GM12872 (cell line): ENCODE results near the gene VDAC2.

Experiments
- TF ChIP-seq, protein P1 (sequence below): IDR thresholded peaks from 3 replicates; pipeline ENCODE4 v1.5.1; 2011; ENCODE audit warnings: low read depth, mild to moderate bottlenecking, low read length, moderate library complexity; ENCODE audit not compliant: insufficient read depth

Gene VDAC2, protein sequence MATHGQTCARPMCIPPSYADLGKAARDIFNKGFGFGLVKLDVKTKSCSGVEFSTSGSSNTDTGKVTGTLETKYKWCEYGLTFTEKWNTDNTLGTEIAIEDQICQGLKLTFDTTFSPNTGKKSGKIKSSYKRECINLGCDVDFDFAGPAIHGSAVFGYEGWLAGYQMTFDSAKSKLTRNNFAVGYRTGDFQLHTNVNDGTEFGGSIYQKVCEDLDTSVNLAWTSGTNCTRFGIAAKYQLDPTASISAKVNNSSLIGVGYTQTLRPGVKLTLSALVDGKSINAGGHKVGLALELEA

DNA sequence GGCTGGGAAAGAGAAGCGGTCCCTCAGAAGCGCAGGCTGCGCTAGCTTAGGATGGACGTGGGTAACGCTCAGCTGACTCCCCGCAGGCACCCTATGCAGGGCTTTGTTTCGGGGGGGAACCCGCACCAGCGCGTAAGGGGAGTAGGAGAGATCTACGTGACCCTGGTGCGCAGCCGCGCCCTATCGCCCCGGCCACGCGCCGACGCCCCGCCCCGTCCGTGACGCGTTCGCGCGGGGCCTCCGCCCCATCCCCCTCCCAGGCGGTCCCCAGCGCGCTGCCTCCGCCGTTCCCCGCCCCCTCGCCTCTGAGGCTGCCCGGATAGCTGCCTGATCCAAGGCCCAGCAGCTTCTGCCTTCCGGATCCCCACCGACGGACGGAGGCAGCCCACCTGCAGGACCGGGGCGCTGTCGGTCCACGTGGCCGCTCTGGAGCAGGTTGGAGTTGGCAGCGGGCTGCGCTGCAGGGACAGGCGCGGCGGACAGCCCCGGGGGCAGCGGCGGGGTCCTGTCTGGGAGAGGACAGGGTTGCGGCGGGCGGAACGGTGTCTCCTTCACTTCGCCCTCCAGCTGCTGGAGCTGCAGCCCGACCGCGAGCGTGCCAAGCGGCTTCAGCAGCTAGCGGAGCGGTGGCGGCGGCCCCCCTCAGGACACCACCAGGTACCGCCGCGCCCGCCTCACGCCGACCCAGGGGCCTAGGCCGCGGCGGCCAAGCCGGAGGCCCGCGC, at the start of gene VDAC2:
Gene VDAC2 (plus strand): TSS at position 515 of the 725 bp plus-strand sequence. CDS start 363 bp downstream, outside the sequence.
- TF ChIP-seq, protein P1, sequence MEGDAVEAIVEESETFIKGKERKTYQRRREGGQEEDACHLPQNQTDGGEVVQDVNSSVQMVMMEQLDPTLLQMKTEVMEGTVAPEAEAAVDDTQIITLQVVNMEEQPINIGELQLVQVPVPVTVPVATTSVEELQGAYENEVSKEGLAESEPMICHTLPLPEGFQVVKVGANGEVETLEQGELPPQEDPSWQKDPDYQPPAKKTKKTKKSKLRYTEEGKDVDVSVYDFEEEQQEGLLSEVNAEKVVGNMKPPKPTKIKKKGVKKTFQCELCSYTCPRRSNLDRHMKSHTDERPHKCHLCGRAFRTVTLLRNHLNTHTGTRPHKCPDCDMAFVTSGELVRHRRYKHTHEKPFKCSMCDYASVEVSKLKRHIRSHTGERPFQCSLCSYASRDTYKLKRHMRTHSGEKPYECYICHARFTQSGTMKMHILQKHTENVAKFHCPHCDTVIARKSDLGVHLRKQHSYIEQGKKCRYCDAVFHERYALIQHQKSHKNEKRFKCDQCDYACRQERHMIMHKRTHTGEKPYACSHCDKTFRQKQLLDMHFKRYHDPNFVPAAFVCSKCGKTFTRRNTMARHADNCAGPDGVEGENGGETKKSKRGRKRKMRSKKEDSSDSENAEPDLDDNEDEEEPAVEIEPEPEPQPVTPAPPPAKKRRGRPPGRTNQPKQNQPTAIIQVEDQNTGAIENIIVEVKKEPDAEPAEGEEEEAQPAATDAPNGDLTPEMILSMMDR: no peak

DNA sequence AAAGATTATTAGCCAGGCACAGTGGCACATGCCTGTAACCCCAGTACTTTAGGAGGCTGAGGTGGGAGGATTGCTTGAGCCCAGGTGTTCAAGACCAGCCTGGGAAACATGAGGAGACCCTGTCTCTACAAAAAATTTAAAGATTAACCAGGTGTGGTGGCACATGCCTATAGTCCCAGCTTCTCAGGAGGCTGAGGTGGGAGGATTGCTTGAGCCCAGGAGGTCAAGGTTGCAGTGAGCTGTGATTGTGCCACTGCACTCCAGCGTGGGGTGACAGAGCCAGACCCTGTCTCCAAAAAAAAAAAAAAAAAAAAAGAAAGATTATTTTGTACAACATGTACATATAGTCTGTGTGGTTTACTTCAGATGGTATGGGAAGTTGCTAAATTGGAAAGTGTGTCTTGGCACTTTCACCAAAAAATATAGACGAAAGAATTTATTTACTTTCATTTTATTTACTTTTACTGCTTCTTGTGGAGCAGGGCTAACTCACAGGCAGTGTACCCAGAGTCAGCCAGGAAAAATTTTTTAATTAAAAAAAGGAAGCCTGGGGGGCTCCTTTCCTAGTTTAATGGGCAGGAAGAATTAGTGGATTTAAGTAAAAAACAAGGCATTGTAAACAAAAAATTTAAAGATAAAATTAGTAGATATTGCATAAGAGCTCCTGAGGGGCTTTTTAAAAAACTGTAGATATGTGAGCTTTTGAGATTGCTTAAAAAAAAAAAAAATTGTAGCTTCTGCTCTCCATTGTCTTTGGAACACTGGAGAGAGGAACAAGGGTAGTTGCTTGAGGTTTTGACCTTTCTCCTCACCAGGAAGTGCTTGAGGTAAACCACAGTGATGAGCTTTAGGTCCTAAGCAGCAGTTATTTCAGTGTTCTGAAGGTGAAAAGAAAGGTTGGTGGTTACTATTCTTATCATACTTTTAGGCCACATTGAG, 44.6 kb upstream of the VDAC2 start:
- TF ChIP-seq, protein P1: no peak

DNA sequence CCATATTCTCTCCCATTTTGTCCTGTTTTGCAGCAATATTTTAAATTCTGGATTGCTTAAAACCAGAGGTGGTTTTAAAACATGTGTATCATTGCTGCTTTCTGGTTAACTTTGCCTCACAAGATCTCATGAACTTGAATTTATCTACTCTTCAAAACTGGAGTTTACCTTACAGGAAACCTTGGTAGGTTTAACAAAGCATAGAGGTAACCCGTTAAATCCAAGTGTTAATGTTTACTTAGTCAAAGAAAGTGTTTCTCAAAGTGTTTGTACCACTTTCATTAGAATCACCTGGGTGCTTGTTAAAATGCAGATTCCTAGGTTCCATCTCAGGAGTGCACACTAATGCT, 44.0 kb upstream of the VDAC2 start:
- TF ChIP-seq, protein P1: no peak

DNA sequence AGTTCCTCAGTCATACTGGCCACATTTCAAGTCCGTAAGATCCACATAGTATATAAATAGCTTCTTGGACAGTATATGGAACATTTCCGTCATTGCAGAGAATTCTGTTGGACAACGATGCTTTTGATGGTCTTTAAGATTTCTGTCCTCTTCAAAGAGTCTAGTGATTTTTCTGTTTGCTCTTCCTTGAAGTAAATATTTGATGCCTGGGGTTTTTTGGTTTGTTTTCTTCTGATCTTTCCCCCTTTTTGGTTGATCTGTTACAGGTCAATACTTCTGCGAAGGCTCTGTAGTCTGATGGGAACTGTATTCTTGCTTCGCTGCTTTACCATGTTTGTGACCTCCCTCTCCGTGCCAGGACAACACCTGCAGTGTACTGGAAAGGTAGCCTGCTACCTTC, 42.3 kb upstream of the VDAC2 start:
- TF ChIP-seq, protein P1: no peak

DNA sequence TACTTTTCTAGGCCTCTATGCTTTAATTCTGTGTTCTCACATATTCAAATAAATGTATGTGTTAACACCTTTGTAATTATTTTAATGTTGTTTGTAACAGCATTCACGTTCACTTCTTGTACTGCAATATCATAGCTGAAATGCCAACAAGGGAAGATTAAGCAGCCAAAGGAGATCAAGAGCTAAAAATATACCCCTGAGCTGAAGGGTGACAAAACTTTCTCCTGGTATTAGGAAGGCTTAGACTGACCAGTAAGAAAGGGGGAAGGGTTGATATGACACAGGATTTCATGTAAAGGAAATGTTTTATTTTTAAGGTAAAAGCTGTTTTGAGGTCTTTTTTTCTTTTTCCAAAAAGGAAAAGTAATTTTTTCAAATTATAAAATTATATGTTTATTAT, 40.4 kb upstream of the VDAC2 start:
- TF ChIP-seq, protein P1: no peak

DNA sequence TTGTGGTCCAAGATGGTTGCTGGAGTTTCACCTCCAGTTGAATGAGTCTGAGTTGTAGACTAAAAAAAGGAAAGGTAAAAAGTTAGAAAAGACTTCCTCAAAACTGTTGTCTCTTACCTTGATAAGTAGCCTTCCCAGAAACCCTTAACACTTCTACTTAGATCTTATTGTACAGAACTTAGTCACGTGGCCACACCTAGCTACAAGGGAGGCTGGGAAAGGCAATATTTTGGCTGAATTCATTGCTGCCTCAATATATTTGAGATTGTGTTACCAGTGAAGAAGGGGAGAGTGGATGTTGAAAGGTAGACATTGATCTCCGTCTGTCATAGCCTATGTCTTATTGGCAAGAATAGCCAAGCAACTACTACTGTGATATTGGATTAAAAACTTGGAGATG, 35.5 kb upstream of the VDAC2 start:
- TF ChIP-seq, protein P1: no peak

DNA sequence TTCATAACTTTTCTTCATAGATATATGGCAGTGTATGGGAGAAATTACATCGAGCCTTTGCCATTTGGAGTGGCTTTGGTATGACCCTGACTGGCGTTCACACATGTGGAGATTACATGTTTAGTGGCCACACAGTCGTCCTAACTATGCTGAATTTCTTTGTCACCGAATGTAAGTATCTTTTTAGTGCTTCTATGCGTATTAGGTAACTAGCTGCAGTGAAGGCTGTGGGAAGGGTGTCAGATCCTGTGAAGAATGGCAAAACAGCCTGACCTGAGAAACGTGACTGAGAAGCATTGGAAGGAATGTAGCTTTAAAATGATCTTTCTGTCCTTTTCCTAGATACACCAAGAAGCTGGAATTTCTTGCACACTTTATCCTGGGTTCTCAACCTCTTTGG, 34.5 kb upstream of the VDAC2 start:
- TF ChIP-seq, protein P1: no peak
